ENCODE data around the gene PDCD1LG2. TPM values are rescaled to one million over a fixed set of nuclear protein-coding genes. Genes with fewer than 3 reads are reported as not detected.

PDCD1LG2 gene
- total RNA-seq, 6 experiments from 2014 or later, result 0.49 to 2.4 (median 1.1) TPM

DNA sequence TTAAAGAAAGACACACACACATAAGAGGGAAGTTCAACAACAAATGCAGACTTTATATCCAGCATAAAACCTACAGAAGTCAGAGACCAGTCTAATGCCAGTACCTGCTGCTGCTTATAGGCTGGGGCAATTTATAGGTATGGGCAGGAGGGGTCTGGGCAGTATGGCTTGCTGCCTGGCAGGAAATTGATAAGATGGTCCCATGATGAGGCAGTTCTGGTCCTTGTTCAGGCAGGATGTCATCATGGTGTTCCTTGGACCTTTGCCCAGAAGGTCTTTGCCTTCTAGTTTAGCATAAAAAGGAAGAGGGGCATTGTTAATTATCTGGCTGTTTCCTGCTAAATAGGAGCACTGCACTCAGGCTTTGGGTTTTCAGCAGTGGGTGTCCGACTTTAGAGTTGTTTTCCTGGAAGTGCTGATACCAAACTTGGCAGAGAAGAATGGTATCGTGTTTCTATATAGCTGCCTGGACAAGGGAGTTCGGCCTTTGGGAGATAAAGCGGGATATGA, 10.4 kb upstream of the PDCD1LG2 start:
- H3K36me3 ChIP-seq, result no peaks in the 10 kb centered on the region

DNA sequence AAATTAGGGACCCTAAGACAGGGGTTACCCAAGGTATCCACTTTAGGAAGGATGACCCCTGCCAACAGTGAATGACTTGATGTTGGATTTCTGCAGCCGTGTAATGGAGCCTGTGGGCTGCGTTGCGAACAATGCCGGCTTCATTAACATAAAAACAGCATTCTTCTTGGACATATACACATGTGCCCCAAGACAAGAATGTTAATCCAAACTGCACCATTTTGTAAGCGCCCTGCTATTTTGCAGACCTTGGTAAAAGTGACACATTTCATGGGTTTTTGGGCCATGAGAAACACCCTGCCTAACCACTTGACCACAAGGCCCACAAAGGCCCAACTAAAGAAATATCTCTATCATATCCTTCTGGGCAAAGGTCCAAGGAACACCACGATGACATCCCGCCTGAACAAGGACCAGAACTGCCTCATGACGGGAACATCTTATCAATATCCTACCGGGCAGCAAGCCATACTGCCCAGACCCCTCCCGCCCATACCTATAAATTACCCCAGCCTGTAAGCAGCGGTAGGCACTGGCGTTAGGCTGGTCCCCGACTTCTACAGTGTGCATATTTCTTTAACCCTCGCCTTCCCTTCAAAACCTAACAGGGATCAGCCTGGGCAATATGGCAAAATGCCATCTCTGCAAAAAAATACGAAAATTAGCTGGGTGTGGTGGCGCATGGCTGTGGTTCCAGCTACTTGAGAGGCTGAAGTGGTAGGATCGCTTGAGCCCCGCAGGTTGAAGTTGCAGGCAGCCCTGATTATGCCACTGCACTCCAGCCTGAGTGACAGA, 9.7 kb upstream of the PDCD1LG2 start:
- no peaks in the 10 kb centered on the region for H3K4me1 ChIP-seq

More for the DNA sequence above, 10.4 kb upstream of the PDCD1LG2 start:
- Histone ChIP-seq H3K4me3 (no peak overlapping the region), H3K4me1 (no peaks in the 10 kb centered on the region), H3K9me3 (no peaks in the 10 kb centered on the region), H3K27me3 (no peaks in the 10 kb centered on the region), H3K27ac (peak overlapping the region in 1 of 3 donors; percentile 0)
- TF ChIP-seq POLR2A (IDR thresholded peaks at IDR 0.05), result no peak
- TF ChIP-seq CTCF (IDR thresholded peaks at IDR 0.05), result no peak
- intact Hi-C loops (cut with DNase I), result no loop called here
- WGBS (ENCODE audit: insufficient coverage, low coverage, low lambda C conversion rate, missing lambda C conversion rate), result 69% methylated on average over 4 of the region's 4 CpGs
- ATAC-seq, result peak; percentile 69 to 81 (median 78)
- DNase-seq, result peak in 1 of 3 donors; percentile 58

GRCh38 chr9:5502553-5502952, 7.8 kb upstream of the PDCD1LG2 start:
- H3K4me3 ChIP-seq, result no peak overlapping the region
- TF ChIP-seq POLR2A (IDR thresholded peaks at IDR 0.05) (no peak), CTCF (IDR thresholded peaks at IDR 0.05) (no peak)
- no peaks in the 10 kb centered on the region for H3K9me3 ChIP-seq
- H3K27me3 ChIP-seq, result no peaks in the 10 kb centered on the region
- 60% methylated on average over 2 of the region's 6 CpGs for WGBS (ENCODE audit: insufficient coverage, low coverage, low lambda C conversion rate, missing lambda C conversion rate)
- H3K27ac ChIP-seq, result no peak overlapping the region
- intact Hi-C loops (cut with DNase I), result no loop called here
- no peaks in the 10 kb centered on the region for H3K4me1 ChIP-seq
- DNase-seq, result no peak
- no peak for ATAC-seq
- no peaks in the 10 kb centered on the region for H3K36me3 ChIP-seq

More for the DNA sequence above, 9.7 kb upstream of the PDCD1LG2 start:
- Histone ChIP-seq H3K4me3 (no peak overlapping the region), H3K27me3 (no peaks in the 10 kb centered on the region), H3K36me3 (no peaks in the 10 kb centered on the region), H3K27ac (peak overlapping the region in 1 of 3 donors; percentile 0), H3K9me3 (no peaks in the 10 kb centered on the region)
- peak in 2 of 3 donors; percentile 26 to 55 for DNase-seq
- intact Hi-C loops (cut with DNase I), result no loop called here
- peak; percentile 64 to 73 (median 68) for ATAC-seq
- TF ChIP-seq CTCF (IDR thresholded peaks at IDR 0.05), result no peak
- 40% methylated on average over 13 of the region's 18 CpGs for WGBS (ENCODE audit: insufficient coverage, low coverage, low lambda C conversion rate, missing lambda C conversion rate)

DNA sequence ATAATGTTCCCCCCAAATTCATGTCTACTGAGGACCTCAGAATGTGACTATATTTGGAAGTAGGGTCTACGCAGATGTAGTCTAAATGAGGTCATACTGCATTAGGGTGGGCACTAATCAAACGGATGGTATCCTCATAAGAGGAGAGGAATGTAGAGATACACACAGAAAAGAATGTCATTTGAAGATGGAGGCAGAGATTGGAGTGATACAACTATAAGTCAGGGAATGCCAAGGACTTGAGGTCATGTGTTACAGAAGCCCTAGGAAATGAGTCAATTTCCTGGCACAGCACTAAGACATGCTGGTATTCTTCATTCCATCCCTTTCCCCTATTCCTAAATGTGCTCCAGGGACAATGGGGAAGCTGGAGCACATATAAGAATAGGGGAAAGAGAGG, 758 bp upstream of the PDCD1LG2 start:
- H3K27me3 ChIP-seq, result no peaks in the 10 kb centered on the region
- ATAC-seq, result peak; percentile 16 to 66 (median 45)
- no peak for DNase-seq
- no peak overlapping the region for H3K4me3 ChIP-seq
- no peak for TF ChIP-seq CTCF (IDR thresholded peaks at IDR 0.05)
- TF ChIP-seq POLR2A (IDR thresholded peaks at IDR 0.05), result no peak
- intact Hi-C loops (cut with DNase I), result no loop called here
- 54% methylated on average over 2 of the region's 2 CpGs for WGBS (ENCODE audit: insufficient coverage, low coverage, low lambda C conversion rate, missing lambda C conversion rate)
- H3K4me1 ChIP-seq, result no peaks in the 10 kb centered on the region
- H3K36me3 ChIP-seq, result no peaks in the 10 kb centered on the region
- H3K27ac ChIP-seq, result peak overlapping the region in 1 of 3 donors; percentile 7
- no peaks in the 10 kb centered on the region for H3K9me3 ChIP-seq

Measured in right lobe of liver (tissue), 6 donors.